ENCODE measurements around the gene HEPACAM.

GRCh38 chr11:124920356-124920755 is 15.5 kb downstream of the HEPACAM start:
- TF ChIP-seq, protein P1, sequence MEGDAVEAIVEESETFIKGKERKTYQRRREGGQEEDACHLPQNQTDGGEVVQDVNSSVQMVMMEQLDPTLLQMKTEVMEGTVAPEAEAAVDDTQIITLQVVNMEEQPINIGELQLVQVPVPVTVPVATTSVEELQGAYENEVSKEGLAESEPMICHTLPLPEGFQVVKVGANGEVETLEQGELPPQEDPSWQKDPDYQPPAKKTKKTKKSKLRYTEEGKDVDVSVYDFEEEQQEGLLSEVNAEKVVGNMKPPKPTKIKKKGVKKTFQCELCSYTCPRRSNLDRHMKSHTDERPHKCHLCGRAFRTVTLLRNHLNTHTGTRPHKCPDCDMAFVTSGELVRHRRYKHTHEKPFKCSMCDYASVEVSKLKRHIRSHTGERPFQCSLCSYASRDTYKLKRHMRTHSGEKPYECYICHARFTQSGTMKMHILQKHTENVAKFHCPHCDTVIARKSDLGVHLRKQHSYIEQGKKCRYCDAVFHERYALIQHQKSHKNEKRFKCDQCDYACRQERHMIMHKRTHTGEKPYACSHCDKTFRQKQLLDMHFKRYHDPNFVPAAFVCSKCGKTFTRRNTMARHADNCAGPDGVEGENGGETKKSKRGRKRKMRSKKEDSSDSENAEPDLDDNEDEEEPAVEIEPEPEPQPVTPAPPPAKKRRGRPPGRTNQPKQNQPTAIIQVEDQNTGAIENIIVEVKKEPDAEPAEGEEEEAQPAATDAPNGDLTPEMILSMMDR (IDR thresholded peaks at IDR 0.05), result no peak
- TF ChIP-seq POLR2A (IDR thresholded peaks at IDR 0.05) (no peak), EP300 (IDR thresholded peaks at IDR 0.05) (no peak)

Measured in tibial nerve (tissue), 4 donors.